A549 (cell line): ENCODE measurements around the gene WDR13. TPM values are rescaled to one million over a fixed set of nuclear protein-coding genes. Genes with fewer than 3 reads are reported as not detected.

ENCODE experiments used
- ATAC-seq, 2 experiments: fragments of 200-7000 bp in 1 of 2; fragments of >200 bp in 1 of 2; cut with Nextera tagmentation in 1 of 2; cut with Tn5 transposase in 1 of 2; 3 replicates each; pipeline versions ENCODE4 v1.8.0 to v1.9.1; 2018 to 2020; ENCODE audit warnings: mild to moderate bottlenecking in 1 of 2, moderate library complexity in 1 of 2
- CTCF ChIA-PET: fragments of 300-600 bp; sonication (Branson Sonifier 250); formaldehyde crosslinking; extraction: SDS; loops from one replicate; lab custom pipeline; 2021; ENCODE audit warnings: antibody characterized with exemption, inconsistent platforms; lab: Yijun Ruan, JAX
- POLR2A ChIA-PET: fragments of 350-600 bp; formaldehyde crosslinking; extraction: SDS; loops from one replicate; lab custom pipeline; 2021; ENCODE audit warnings: antibody characterized with exemption, inconsistent platforms; lab: Yijun Ruan, JAX
- DNase-seq, 2 experiments: peaks; one replicate each; pipeline versions ENCODE4 v3.0.0 to v3.0.0-alpha.2; 2011 to 2016; ENCODE audit warnings: low read depth in 1 of 2, low spot score in 1 of 2
- FAIRE-seq: peaks from 2 replicates; lab custom pipeline; 2011; peaks lifted over from hg19 to GRCh38; lab: Jason Lieb, UNC
- H3K27ac ChIP-seq, 2 experiments: fragments of >200 bp; sonication (Bioruptor Twin); formaldehyde crosslinking; 3 replicates each; pipeline ENCODE4 v1.5.1; 2016 to 2017
- H3K4me1 ChIP-seq: fragments of >200 bp; sonication (Bioruptor Twin); formaldehyde crosslinking; 3 replicates; pipeline ENCODE4 v1.6.1; 2016
- H3K4me2 ChIP-seq: fragments of >200 bp; sonication (Bioruptor Twin); formaldehyde crosslinking; 3 replicates; pipeline ENCODE4 v1.6.1; 2016
- H3K4me3 ChIP-seq: fragments of >200 bp; sonication (Bioruptor Twin); formaldehyde crosslinking; 3 replicates; pipeline ENCODE4 v1.5.1; 2016
- H3K9me3 ChIP-seq: fragments of >200 bp; sonication (Bioruptor Twin); formaldehyde crosslinking; 3 replicates; pipeline ENCODE4 v1.6.1; 2016
- ATOH8 ChIP-seq: fragments of 250-450 bp; sonication (Bioruptor Pico); IDR thresholded peaks from 2 replicates; pipeline ENCODE4 v1.5.0; 2020; ENCODE audit warnings: low read depth, mild to moderate bottlenecking, moderate library complexity
- BHLHE40 ChIP-seq: IDR thresholded peaks from 2 replicates; pipeline ENCODE4 v1.6.1; 2012; ENCODE audit warnings: low read depth, low read length, inconsistent platforms
- CBX8 ChIP-seq: fragments of 200-600 bp; sonication (generic); IDR thresholded peaks from 2 replicates; pipeline ENCODE4 v1.6.1; 2016
- CHD4 ChIP-seq: fragments of 200-600 bp; sonication (generic); IDR thresholded peaks from 2 replicates; pipeline ENCODE4 v1.6.1; 2016; ENCODE audit warnings: antibody characterized with exemption, mild to moderate bottlenecking, borderline replicate concordance
- CTCF ChIP-seq: fragments of >200 bp; sonication (Bioruptor Twin); formaldehyde crosslinking; IDR thresholded peaks from 3 replicates; pipeline ENCODE4 v1.5.1; 2016
- EHMT2 ChIP-seq: fragments of 200-600 bp; sonication (generic); IDR thresholded peaks from 2 replicates; pipeline ENCODE4 v1.6.1; 2016; ENCODE audit warnings: antibody characterized with exemption, low read depth, mild to moderate bottlenecking, moderate library complexity
- ELK1 ChIP-seq: fragments of 150-350 bp; IDR thresholded peaks from 2 replicates; pipeline ENCODE4 v1.6.1; 2014; ENCODE audit warnings: low read depth, mild to moderate bottlenecking, low read length
- FOXS1 ChIP-seq: fragments of 250-450 bp; sonication (Bioruptor Pico); IDR thresholded peaks from 2 replicates; pipeline ENCODE4 v1.5.0; 2020; ENCODE audit warnings: mild to moderate bottlenecking, moderate library complexity
- HES2 ChIP-seq: fragments of >200 bp; sonication (Bioruptor Twin); formaldehyde crosslinking; IDR thresholded peaks from 2 replicates; pipeline ENCODE4 v1.6.1; 2016
- HMGXB4 ChIP-seq: fragments of 250-450 bp; sonication (Bioruptor Pico); IDR thresholded peaks from 2 replicates; pipeline ENCODE4 v1.5.0; 2021; ENCODE audit warnings: mild to moderate bottlenecking, moderate library complexity, borderline replicate concordance
- HOXA7 ChIP-seq: fragments of 250-450 bp; sonication (Bioruptor Pico); IDR thresholded peaks from 2 replicates; pipeline ENCODE4 v1.5.0; 2020; ENCODE audit warnings: mild to moderate bottlenecking, moderate library complexity
- HOXB13 ChIP-seq: fragments of 250-450 bp; sonication (Bioruptor Pico); IDR thresholded peaks from 2 replicates; pipeline ENCODE4 v1.5.0; 2020; ENCODE audit warnings: low read depth, mild to moderate bottlenecking, moderate library complexity
- MAFK ChIP-seq: fragments of 450-650 bp; IDR thresholded peaks from 2 replicates; pipeline ENCODE4 v1.6.1; 2014; ENCODE audit not compliant: partially characterized antibody
- MAX ChIP-seq: IDR thresholded peaks from 2 replicates; pipeline ENCODE4 v1.6.1; 2012
- MAZ ChIP-seq: fragments of 150-350 bp; IDR thresholded peaks from 2 replicates; pipeline ENCODE4 v1.6.1; 2014; ENCODE audit warnings: antibody characterized with exemption, low read depth, low read length, borderline replicate concordance
- MYC ChIP-seq: IDR thresholded peaks from 2 replicates; pipeline ENCODE4 v1.6.1; 2012; ENCODE audit warnings: mild to moderate bottlenecking, inconsistent platforms, low read length, improper control_type of control experiment, borderline replicate concordance
- NR3C1 ChIP-seq: fragments of >200 bp; sonication (Bioruptor Twin); formaldehyde crosslinking; IDR thresholded peaks from 3 replicates; pipeline ENCODE4 v1.6.1; 2017
- RARB ChIP-seq: fragments of 250-450 bp; sonication (Bioruptor Pico); IDR thresholded peaks from 2 replicates; pipeline ENCODE4 v1.8.0; 2021; ENCODE audit warnings: mild to moderate bottlenecking, moderate library complexity
- RCOR1 ChIP-seq: fragments of 150-350 bp; IDR thresholded peaks from 2 replicates; pipeline ENCODE4 v1.6.1; 2014; ENCODE audit warnings: antibody characterized with exemption, low read length, low read depth
- REST ChIP-seq: fragments of 200-600 bp; sonication (generic); IDR thresholded peaks from 2 replicates; pipeline ENCODE4 v1.6.1; 2016; ENCODE audit warnings: antibody characterized with exemption, mild to moderate bottlenecking, moderate library complexity
- SREBF2 ChIP-seq: fragments of 450-650 bp; IDR thresholded peaks from 2 replicates; pipeline ENCODE4 v1.6.1; 2014; ENCODE audit warnings: mild to moderate bottlenecking, moderate library complexity
- ZNF302 ChIP-seq: fragments of 250-450 bp; sonication (Bioruptor Pico); IDR thresholded peaks from 2 replicates; pipeline ENCODE4 v1.9.0; 2021; ENCODE audit warnings: inconsistent platforms, mild to moderate bottlenecking, moderate library complexity
- WGBS: methylation state at CpG from one replicate; pipeline ENCODE4 v1.1.6; 2017; ENCODE audit errors: missing lambda C conversion rate; 5-methylcytosine and 5-hydroxymethylcytosine counted together
- polyA plus RNA-seq, 4 experiments: library from polyadenylated mRNA; depleted of rRNA in 3 of 4; stranded (reverse); fragments of >200 nt; fragmentation: RNase III in 1 of 4; extraction: RNeasy Plus Mini Kit Qiagen cat#74134 plus additional on column Dnase treatment in 1 of 4; gene quantifications; 2 replicates in 3 of 4; 3 replicates in 1 of 4; pipeline ENCODE4 v1.2.3, GENCODE V29; 2011 to 2017

The WDR13 gene
- polyA plus RNA-seq, 2 of the 4 experiments (the other 2 are of a cell fraction), result 32.4 to 51.9 TPM

- no peak for FAIRE-seq
- CTCF ChIA-PET, result no interaction called here
- 100% methylated on average over 10 of the region's 14 CpGs for WGBS
- ATAC-seq, result no peak
- Histone ChIP-seq H3K27ac (no peak overlapping the region), H3K4me2 (no peak overlapping the region), H3K4me1 (no peaks in the 10 kb centered on the region), H3K4me3 (no peak overlapping the region), H3K9me3 (no peaks in the 10 kb centered on the region)
- DNase-seq, result no peak
- TF ChIP-seq MYC, result no peak
- no peak for TF ChIP-seq CHD4
- no peak for TF ChIP-seq ELK1
- POLR2A ChIA-PET, result no interaction called here
These were observed 37.2 kb upstream of the WDR13 start for GRCh38 chrX:48560056-48560455.

GRCh38 chrX:48560681-48561080, 36.6 kb upstream of the WDR13 start:
- ChIA-PET POLR2A (no interaction called here), CTCF (no interaction called here)
- DNase-seq, result no peak
- FAIRE-seq, result no peak
- no peak overlapping the region for H3K4me2 ChIP-seq
- no peak for TF ChIP-seq FOXS1 (CRISPR knock-in tag)
- TF ChIP-seq HOXA7 (CRISPR knock-in tag), result no peak
- TF ChIP-seq SREBF2, result no peak
- no peak for TF ChIP-seq ZNF302 (CRISPR knock-in tag)
- no peak for TF ChIP-seq MAFK
- TF ChIP-seq MAZ, result no peak
- no peak for TF ChIP-seq NR3C1
- TF ChIP-seq ELK1, result no peak
- TF ChIP-seq EHMT2, result no peak
- no peak for TF ChIP-seq HES2
- no peak for TF ChIP-seq CHD4
- no peak for ATAC-seq
- no peaks in the 10 kb centered on the region for H3K9me3 ChIP-seq
- no peaks in the 10 kb centered on the region for H3K4me1 ChIP-seq
- H3K27ac ChIP-seq, result no peak overlapping the region
- no peak overlapping the region for H3K4me3 ChIP-seq
- 91% methylated on average over 6 of the region's 12 CpGs for WGBS

GRCh38 chrX:48569958-48570357, 27.3 kb upstream of the WDR13 start:
- H3K9me3 ChIP-seq, result no peaks in the 10 kb centered on the region
- no peak for ATAC-seq
- H3K4me3 ChIP-seq, result no peak overlapping the region
- no peaks in the 10 kb centered on the region for H3K4me1 ChIP-seq
- ChIA-PET POLR2A (no interaction called here), CTCF (interaction anchor here (1.0 kb wide), 1 partner anchor 31 kb away, joined by 3 read pairs; no protein-coding TSS in a partner anchor)
- no peak overlapping the region for H3K27ac ChIP-seq
- FAIRE-seq, result no peak
- WGBS, result 80% methylated on average over 1 of the region's 1 CpG
- DNase-seq, result no peak
- H3K4me2 ChIP-seq, result no peak overlapping the region
- TF ChIP-seq REST (no peak), BHLHE40 (no peak), MAX (no peak), NR3C1 (no peak), MAFK (no peak), MYC (no peak), HOXB13 (no peak), RARB (CRISPR knock-in tag) (no peak), RCOR1 (no peak), CBX8 (no peak), CHD4 (no peak), HMGXB4 (CRISPR knock-in tag) (no peak), CTCF (no peak), ATOH8 (no peak)
